Daoy (cell line): ENCODE measurements around the gene CRISPLD2. TPM values are rescaled to one million over a fixed set of nuclear protein-coding genes. Genes with fewer than 3 reads are reported as not detected.
"Not testable (repeated sequence)": the region's sequence is repeated elsewhere in the genome, so short reads cannot be mapped to it uniquely, and the experiment has no call there.

Source experiments
- DNase-seq: peaks from one replicate; pipeline ENCODE4 v3.0.0-alpha.2; 2015; ENCODE audit warnings: low read depth
- total RNA-seq: library from RNA; depleted of rRNA; stranded (reverse); fragments of >200 nt; shearing (Covaris generic); gene quantifications from 2 replicates; pipeline ENCODE4 v1.2.3, GENCODE V29; 2014

CRISPLD2 gene
- total RNA-seq, 1 experiment from 2014 or later, result 25.7 TPM

- DNase-seq, result no peak
These were observed 39.9 kb downstream of the CRISPLD2 start for GRCh38 chr16:84859681-84860080.

GRCh38 chr16:84860383-84860782 is 40.6 kb downstream of the CRISPLD2 start:
- no peak for DNase-seq

GRCh38 chr16:84861671-84862070 is 41.9 kb downstream of the CRISPLD2 start:
- no peak for DNase-seq

GRCh38 chr16:84862804-84863480 is 43.2 kb downstream of the CRISPLD2 start:
- DNase-seq, result no peak

- DNase-seq, result no peak
These were observed 43.7 kb downstream of the CRISPLD2 start for GRCh38 chr16:84863481-84863814.

- DNase-seq, result no peak
These were observed 44.7 kb downstream of the CRISPLD2 start for GRCh38 chr16:84864326-84864955.

- no peak for DNase-seq
These were observed 47.9 kb downstream of the CRISPLD2 start for GRCh38 chr16:84867696-84868095.

- DNase-seq, result no peak
These were observed 48.5 kb downstream of the CRISPLD2 start for GRCh38 chr16:84868328-84868727.

- no peak for DNase-seq
These were observed 49.2 kb downstream of the CRISPLD2 start for GRCh38 chr16:84868829-84869472.

GRCh38 chr16:84869473-84869845 is 49.7 kb downstream of the CRISPLD2 start:
- DNase-seq, result no peak

GRCh38 chr16:84872971-84873370 is 53.2 kb downstream of the CRISPLD2 start:
- DNase-seq, result not testable (repeated sequence)

GRCh38 chr16:84874004-84874435 is 54.2 kb downstream of the CRISPLD2 start:
- no peak for DNase-seq

GRCh38 chr16:84874553-84874952 is 54.8 kb downstream of the CRISPLD2 start:
- DNase-seq, result no peak

GRCh38 chr16:84874983-84875382 is 55.2 kb downstream of the CRISPLD2 start:
- DNase-seq, result no peak

GRCh38 chr16:84875846-84876245 is 56.1 kb downstream of the CRISPLD2 start:
- DNase-seq, result no peak

GRCh38 chr16:84876873-84877606 is 57.3 kb downstream of the CRISPLD2 start:
- DNase-seq, result no peak

- no peak for DNase-seq
These were observed 59.0 kb downstream of the CRISPLD2 start for GRCh38 chr16:84878770-84879169.

GRCh38 chr16:84879569-84880487 is 60.0 kb downstream of the CRISPLD2 start:
- DNase-seq, result peak; percentile 88

- peak; percentile 91 for DNase-seq
These were observed 62.1 kb downstream of the CRISPLD2 start for GRCh38 chr16:84881702-84882521.

- peak; percentile 45 for DNase-seq
These were observed 63.5 kb downstream of the CRISPLD2 start for GRCh38 chr16:84883301-84883700.

GRCh38 chr16:84884246-84884595 is 64.4 kb downstream of the CRISPLD2 start:
- DNase-seq, result no peak
